SH-SY5Y (cell line): Measurements from ENCODE around the gene ZNF592.
A peak's percentile ranks its signal among the peaks of the same experiment; 100 is the strongest.

ENCODE experiments used
- GATA2 ChIP-seq: IDR thresholded peaks from 2 replicates; pipeline ENCODE4 v1.6.1; 2011; ENCODE audit warnings: mild to moderate bottlenecking, low read depth, low read length
- GATA3 ChIP-seq: IDR thresholded peaks from 2 replicates; pipeline ENCODE4 v1.6.1; 2011; ENCODE audit warnings: low read depth, mild to moderate bottlenecking, low read length, moderate library complexity

DNA sequence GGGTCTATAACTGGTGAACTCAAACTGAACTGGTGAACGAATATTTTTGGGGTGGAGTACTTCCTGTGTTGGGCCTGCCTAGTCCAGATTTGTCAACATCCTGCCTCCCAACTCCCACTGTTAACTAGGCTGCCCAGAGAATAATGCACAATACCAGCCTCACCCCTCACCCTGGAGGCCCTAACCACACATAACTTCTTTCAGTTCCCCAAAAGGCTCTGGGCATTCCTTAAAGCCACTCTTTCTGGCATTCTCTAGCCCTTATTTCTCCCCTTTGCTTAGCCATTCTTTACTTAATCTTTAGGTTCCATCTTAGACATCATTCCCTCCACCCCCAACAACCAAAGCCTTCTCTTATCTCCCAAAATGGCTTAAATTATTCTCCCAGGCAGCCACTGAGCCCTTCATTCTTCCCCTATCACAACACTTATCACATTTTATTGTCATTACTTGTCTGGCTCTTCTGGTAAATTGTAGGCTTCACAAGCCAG lies 23.3 kb upstream of the ZNF592 start:
- TF ChIP-seq GATA3: no peak
- peak; percentile 52; the same call in 1 of the 2 replicates for TF ChIP-seq GATA2
